ENCODE data around the gene NKAIN2. TPM values are rescaled to one million over a fixed set of nuclear protein-coding genes. Genes with fewer than 3 reads are reported as not detected.
"Not testable (repeated sequence)": the region's sequence is repeated elsewhere in the genome, so short reads cannot be mapped to it uniquely, and the experiment has no call there.

The NKAIN2 gene
- total RNA-seq, 1 donor = 16.7 TPM

DNA sequence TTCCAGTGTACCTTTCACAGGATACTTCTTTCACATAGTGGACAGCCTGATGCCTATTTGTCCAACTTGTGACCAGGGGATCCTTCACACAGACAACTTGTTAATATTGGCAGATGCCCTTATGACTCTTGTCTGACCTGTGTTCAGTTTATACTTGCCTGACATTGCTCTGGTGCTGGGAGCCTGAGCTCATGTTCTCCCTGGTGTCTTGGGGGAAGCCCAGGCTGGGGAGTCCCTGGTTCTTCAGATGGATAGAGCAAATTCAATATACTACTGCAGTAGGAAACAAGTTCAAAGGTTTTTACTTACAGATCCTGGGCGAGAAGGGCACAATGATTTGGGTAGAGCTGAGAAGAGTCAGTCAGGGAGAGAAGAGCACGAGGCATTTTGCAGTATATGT is 76.1 kb downstream of the NKAIN2 start:
- DNase-seq (ENCODE audit: low read depth in 2 of 3, low spot score in 2 of 3) = no peak

DNA sequence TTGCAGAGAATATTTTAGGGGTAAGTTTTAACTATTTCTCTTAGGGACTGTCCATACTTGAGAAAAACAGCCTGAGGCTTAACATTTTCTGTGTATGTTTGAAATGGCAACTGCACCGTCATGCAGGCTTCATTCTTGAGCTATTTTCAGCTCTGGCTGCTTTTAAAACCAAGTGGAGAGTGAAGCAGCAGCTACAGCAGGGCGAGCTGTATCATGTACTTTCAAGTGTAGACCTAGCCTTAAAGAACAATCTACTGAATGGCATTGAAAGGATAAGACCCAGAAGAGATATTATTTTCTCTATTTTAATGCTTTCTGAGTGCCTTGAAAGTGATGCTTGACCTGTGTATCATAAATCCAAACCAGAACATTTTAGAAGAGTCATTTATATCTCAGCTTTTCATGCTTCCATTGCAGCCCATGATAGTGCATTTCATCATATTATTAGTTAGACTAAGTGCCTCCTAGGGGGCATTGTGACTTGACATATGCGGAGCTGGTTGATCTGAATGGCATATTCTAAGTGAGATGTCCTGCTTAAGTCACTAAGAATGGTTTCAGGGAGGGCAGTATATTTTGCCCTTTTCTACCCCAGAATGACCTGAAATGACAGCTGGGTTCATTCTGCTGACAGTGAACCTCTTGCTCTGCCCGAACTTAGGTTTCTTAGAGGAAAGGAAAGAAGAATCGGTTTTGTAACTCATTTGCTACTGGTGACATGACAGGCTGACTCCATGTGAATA is 85.3 kb downstream of the NKAIN2 start:
- DNase-seq (ENCODE audit: low read depth in 2 of 3, low spot score in 2 of 3) = peak in 1 of 3 donors; percentile 63

DNA sequence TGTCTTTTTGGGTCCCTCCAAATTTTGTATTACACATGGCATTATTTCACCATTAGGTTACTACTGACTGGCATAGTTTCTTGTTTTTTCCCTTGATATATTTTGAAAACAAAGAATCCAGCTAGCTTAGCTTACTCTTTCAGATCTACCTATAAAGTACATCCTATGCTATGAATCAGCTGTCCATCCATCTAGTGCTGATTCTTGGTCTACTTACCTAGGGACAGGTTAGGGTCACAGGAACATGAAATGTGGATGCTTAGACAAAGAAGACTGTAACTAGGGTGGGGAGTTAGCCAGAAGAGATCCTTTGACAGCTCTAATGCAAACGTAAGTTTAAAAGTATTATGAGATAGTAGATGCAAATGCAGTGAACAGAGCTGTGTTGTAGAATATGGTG is 91.7 kb downstream of the NKAIN2 start:
- no peak for DNase-seq (ENCODE audit: low read depth in 2 of 3, low spot score in 2 of 3)

DNA sequence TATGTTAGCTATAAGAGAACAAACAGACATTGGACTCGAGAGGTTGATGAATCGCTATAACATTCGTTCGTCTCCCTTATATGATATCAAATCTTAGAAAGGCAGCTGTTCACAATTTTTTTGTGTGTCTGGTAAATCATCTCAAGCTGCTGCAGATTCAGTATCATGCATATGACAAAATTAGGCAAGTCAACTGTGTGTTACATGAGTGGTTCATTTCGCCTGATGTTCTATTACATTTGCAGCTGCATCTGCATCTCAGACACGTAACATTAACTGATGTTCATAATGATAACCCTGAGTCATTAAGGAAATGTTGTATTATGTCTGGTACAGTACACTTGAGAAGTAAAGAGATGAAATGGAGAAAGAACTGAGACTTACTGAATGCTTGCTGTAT is 92.1 kb downstream of the NKAIN2 start:
- DNase-seq (ENCODE audit: low read depth in 2 of 3, low spot score in 2 of 3) = no peak

DNA sequence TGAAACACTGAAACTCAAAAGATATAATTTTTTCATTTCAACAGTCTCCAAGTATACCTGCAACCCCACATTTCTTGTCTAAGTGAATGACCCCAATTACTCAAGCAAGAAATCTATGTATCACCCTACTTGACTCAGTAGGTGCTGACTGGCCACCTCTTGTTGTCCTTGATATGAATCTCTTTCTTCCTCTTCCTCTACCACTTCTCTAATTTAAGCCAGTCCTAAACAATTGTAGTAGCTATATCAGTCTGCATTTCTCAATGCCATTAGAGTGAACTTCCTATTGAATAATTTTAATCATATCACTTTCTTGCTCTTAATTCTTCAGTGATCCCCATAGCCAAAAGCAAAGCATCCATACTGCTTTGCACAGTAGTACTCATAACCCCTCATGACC is 93.2 kb downstream of the NKAIN2 start:
- DNase-seq (ENCODE audit: low read depth in 2 of 3, low spot score in 2 of 3) = no peak

DNA sequence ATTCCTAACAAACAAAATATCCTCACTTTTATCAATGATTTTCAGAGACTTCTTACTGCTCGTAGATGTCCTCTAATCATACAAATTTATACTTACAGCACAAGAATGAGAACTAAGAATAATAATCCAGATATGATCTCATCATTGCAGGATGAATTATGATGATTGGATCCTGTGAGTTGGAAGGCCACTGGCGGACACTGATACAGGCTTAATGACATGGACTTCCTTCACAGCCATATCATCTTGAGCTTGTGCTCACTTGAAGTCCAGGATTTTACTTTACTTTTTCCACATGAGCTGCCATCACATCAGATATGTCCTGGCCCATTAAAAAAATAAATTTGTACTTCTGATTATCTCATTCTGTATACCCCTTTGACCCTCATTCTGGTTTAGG is 94.3 kb downstream of the NKAIN2 start:
- DNase-seq (ENCODE audit: low read depth in 2 of 3, low spot score in 2 of 3) = no peak

DNA sequence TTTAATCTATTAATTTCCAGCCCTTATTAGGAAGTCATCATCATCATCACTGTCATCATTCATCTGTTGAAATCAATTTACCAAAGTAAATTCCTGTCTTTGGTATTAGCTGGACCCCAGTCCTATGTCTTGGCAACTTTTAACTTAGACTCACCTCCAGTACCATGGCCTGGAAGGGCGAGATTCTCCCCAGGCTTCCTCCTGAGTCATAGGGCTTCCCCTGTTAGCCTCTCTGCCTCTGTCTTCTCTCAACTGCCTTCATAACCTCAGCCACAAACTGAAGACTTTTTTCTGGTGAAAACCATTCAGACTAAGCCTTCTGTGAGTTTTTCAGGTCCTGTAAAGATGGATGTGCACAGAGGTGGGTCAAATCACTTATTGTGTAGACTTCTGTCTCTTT is 95.0 kb downstream of the NKAIN2 start:
- peak in 1 of 3 donors; percentile 26 for DNase-seq (ENCODE audit: low read depth in 2 of 3, low spot score in 2 of 3)

DNA sequence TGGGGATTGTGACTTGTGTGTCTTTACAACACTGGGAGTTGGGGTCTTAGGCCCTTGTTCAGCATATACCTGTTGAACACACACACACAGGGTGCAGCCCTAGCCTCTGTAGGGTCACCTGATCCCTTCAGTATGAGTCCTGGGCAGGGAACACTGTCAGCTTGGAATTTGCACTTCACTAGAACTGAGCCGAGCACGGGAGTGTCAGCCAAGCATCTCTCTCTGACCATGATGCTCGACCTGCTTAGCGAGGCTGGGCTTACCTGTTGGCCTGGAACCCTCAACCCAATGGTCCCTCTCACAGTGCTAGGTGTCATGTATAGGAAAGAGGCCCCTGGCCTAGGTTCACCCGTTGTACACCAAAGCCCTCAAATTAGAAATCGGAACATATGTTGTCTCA is 96.1 kb downstream of the NKAIN2 start:
- no peak for DNase-seq (ENCODE audit: low read depth in 2 of 3, low spot score in 2 of 3)

DNA sequence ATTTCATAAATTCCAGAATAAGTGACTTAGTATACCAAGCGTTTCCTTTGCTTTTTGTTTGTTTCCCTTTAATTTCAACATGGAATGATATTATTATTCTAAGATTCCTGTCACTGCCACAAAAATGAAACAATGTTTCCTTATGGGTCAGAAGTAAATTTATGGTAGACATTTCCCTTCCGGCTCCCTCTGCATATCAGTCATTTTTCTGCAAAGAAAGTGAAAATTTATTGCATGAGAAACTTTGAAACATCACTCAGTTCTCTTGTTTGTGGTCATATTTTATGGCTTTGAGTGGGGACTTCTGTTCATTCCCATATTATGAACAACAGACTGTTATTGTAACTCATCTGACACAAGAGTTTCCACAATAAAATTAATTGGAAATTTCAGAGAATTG is 97.8 kb downstream of the NKAIN2 start:
- DNase-seq (ENCODE audit: low read depth in 2 of 3, low spot score in 2 of 3) = no peak

DNA sequence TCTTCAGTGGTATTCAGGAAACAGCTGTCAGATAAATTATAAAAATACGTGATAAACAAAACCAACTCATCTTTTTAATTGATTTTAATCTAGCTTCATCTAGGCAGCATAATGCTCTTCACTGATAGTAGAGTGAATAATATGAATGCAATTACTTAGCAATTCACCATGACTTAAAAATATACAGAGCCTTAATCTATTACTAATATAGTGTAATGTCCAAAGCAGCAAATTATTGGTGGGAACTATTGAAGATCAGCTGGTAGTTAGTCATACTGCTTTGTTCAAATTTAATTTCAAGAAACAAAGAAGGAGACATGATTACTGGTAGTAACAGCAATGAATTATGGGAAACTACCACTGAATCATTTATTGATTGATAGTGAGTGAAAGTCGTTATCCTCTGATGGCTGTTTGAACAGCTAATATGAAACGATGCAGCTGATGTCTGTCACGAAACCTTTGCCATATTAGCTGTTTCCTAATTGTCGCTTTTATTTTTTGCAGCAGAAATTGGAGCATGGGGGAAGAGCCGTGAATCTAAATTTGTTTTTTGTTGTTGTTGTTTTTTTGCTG is 99.2 kb downstream of the NKAIN2 start:
- no peak for DNase-seq (ENCODE audit: low read depth in 2 of 3, low spot score in 2 of 3)

DNA sequence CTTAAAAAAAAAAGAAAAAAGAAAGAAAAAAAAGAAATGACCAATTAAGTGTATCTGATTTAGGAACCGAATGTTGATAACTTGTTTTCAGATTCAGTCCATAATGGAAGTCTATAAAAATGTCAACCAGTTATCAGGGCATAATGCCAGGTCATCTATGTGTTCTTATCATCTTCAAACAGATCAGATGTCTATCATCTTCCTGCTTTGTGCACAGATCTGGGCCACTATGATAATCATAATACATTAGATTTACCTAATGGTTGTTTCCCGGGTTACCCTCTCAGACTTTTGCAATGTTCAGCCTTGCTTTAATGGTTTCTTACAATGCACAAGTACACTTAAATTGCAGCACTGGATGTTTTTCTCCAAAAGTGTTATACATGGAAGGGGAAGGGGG is 100.6 kb downstream of the NKAIN2 start:
- DNase-seq (ENCODE audit: low read depth in 2 of 3, low spot score in 2 of 3) = peak in 2 of 3 donors; percentile 36 to 76

DNA sequence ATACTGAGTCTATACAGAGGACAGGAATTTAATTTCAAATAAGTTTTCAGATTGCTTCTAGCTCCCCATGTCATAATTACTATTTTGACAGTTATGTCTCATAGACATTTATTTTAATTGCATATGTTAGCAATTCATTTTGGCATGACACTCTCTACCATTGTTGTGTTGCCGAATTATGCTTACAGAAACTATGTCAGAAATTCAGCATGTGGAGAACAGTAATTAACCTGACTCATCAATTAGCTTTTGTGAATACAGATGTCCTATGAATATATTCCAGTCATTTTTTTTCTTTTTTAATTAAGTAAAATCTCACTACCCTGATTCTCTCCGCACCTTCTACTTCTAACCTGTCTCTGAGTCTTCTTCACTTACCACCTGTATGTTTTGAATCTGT is 105.1 kb downstream of the NKAIN2 start:
- no peak for DNase-seq (ENCODE audit: low read depth in 2 of 3, low spot score in 2 of 3)

DNA sequence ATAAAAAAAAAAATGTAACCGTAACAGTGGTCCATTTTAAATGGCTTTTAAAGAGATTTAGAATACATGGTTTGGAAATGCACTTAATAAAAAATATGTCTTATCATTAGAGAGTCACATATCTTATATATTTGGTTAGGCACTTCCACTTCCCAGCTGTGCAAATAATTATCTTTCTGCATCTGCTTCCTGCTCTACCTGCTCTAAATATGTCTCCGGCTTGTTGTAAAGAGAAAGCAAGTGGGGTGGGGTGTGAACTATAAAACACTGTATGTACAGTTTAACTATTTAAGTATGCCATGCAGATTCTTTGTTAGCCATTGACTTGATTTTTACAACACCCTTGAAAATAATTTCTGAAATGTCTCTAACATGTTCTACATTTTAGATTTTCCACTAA is 106.3 kb downstream of the NKAIN2 start:
- DNase-seq (ENCODE audit: low read depth in 2 of 3, low spot score in 2 of 3) = peak in 2 of 3 donors; percentile 75 to 93

DNA sequence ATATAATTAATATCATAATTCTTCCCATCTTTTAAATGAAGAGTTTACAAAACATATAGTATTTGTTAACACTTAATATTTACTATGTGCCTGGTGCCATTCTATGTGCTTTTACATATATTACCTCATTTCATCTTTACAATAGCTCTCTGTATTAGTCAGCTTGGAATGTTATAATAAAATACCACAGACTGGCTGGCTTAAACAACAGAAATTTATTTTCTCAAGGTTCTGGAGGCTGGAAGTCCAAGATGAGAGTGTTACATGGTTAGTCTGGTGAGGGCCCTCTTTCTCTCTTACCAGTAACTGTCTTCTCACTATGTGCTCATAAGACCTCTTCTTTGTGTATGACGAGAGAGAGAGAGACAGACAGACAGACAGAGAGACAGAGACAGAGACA is 110.2 kb downstream of the NKAIN2 start:
- no peak for DNase-seq (ENCODE audit: low read depth in 2 of 3, low spot score in 2 of 3)

DNA sequence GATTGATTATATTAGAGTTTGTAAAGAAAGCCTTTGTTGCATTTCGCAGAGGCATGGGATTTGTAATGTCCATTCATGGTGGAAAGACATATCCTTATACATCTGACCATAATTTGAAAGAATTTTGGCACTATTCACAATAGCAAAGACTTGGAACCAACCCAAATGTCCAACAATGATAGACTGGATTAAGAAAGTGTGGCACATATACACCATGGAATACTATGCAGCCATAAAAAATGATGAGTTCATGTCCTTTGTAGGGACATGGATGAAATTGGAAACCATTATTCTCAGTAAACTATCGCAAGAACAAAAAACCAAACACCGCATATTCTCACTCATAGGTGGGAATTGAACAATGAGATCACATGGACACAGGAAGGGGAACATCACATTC is 119.7 kb downstream of the NKAIN2 start:
- DNase-seq (ENCODE audit: low read depth in 2 of 3, low spot score in 2 of 3) = not testable (repeated sequence)

DNA sequence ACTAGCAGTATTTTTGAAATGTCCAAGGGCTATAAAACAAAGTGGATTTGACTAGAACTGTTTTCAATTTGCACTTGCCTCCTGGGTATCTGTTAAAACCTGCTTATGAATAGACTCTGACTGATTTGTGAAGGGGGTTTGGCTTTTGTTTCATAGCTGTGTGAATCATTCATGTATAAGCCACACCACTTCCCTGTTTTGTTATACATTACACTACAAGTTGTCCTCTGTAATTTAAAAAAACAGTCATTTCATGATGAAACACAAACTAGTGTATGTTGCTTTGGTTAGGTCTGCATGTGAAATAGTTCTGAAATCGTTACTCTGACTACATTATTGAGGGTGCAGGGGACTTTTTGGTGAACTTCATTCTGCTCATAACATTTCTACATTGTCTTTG is 121.7 kb downstream of the NKAIN2 start:
- DNase-seq (ENCODE audit: low read depth in 2 of 3, low spot score in 2 of 3) = peak in 2 of 3 donors; percentile 57 to 77

DNA sequence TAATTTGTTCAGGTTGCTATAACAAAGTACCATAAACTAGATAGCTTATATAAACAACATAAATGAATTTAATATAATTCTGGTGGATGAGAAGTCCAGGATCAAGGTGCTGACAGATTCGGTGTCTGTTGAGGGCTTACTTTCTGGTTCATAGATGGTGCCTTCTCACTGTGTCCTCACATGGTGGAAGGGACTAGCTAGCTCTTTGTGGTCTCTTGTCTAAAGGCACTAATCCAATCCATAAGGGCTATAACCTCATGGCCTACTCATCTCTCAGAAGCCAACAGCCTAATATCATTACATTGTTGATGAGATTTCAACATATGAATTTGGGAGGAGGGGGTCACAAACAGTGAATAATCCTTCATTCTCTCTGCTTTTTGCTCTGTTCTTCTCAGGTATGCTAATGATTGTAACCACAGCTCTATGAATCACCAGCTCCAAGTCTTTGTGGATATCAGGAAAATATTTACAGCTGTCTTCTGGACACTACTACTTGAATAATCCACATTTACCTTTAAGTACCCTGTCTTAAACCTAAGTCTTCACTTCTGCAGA is 122.3 kb downstream of the NKAIN2 start:
- DNase-seq (ENCODE audit: low read depth in 2 of 3, low spot score in 2 of 3) = no peak

DNA sequence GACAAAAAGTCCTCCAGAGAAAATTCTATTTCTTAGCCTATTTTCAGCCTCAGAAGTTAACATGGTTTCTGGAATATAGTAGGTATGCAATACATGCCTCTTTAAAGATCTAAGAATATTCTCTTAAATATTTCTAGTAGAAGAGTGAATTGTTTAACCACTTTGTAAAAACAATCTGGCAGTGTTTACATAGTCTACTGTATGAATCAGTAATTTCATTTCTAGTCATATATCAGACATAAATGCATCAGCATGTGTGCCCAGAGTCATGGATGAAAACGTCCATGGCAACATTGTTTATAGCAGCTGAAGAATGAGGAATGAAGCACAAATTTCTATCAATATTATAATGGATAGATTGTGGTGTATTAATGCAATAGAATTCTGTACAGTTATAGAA is 124.9 kb downstream of the NKAIN2 start:
- no peak for DNase-seq (ENCODE audit: low read depth in 2 of 3, low spot score in 2 of 3)

DNA sequence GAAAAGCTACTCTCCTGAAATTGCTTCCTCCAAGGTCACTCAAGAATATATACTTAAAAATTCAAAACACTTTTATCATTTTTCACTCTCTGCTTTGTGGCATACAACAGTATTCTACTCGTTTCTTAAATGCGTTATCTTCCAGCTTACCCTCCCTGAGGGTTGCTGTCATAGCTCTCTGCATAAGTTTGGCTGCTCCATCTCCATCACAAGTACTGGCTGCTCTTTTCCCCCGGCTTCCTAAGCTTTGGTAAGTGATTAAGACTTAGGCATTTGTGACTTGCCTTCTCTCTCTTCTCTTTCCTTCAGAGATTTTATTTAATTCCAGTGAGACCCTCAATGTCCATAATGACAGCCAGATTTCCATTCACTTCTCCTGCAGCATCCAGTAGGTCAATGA is 128.3 kb downstream of the NKAIN2 start:
- no peak for DNase-seq (ENCODE audit: low read depth in 2 of 3, low spot score in 2 of 3)

DNA sequence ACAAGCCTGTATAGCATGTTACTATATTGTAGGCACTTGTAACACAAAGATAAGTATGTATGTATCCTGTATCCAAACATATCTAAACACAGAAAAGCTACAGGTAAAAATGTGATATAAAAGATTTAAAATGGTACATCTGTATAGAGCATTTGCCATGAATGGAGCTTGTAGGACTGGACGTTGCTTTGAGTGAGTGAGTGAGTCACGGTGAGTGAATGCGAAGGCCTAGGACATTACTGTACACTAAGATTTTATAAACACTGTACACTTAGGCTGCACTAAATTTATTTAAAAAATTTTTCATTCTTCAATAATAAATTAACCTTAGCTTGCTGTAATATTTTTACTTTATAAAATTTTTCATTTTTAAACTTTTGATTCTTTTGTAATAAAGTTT is 136.9 kb downstream of the NKAIN2 start:
- no peak for DNase-seq (ENCODE audit: low read depth in 2 of 3, low spot score in 2 of 3)

DNA sequence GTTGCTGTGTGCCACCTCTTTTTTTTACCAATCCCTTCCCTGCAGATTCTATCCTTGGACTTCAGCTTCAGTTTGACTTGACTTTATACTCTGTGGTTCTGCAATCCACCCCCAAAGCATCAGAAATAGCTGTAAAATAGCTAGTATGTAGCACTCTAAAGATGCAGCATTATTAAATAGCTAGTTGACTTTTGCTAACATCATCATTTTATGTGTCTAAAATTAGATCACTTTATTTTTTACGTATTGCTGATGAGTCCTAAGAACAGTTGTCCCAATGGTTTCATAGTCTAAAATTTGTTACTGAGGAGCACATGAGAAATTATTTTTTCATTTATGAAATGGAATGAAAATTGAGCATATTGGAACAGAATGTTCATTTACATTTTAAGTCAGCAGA is 138.2 kb downstream of the NKAIN2 start:
- no peak for DNase-seq (ENCODE audit: low read depth in 2 of 3, low spot score in 2 of 3)

DNA sequence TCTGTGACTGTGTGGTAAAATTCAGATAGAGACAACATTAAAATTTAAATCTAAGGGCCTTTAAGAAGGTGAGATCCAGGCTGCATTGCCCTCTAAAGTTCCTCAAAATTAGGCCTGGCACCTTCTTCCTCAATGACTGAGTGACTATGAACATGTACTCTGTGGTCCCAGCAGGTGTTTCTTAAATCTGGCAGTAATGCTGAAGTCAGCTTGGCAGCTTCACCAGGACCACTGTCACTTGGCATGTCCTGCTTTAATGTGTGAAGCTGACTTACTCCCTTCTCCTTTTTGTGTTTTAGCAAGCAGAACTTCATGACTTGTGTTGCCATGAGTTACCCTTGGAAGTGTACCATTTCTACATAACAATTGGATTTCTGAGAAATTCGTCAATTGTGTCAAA is 141.7 kb downstream of the NKAIN2 start:
- DNase-seq (ENCODE audit: low read depth in 2 of 3, low spot score in 2 of 3) = peak in 2 of 3 donors; percentile 31 to 73
